HG03159 (cell line): ENCODE results near the gene SPOP.

ENCODE experiments used
- ATAC-seq: cut with Tn5 transposase; IDR thresholded peaks from one replicate; pipeline ENCODE4 v1.9.1; 2021; ENCODE audit warnings: mild to moderate bottlenecking, moderate library complexity; ENCODE audit not compliant: unreplicated experiment

Gene SPOP

DNA sequence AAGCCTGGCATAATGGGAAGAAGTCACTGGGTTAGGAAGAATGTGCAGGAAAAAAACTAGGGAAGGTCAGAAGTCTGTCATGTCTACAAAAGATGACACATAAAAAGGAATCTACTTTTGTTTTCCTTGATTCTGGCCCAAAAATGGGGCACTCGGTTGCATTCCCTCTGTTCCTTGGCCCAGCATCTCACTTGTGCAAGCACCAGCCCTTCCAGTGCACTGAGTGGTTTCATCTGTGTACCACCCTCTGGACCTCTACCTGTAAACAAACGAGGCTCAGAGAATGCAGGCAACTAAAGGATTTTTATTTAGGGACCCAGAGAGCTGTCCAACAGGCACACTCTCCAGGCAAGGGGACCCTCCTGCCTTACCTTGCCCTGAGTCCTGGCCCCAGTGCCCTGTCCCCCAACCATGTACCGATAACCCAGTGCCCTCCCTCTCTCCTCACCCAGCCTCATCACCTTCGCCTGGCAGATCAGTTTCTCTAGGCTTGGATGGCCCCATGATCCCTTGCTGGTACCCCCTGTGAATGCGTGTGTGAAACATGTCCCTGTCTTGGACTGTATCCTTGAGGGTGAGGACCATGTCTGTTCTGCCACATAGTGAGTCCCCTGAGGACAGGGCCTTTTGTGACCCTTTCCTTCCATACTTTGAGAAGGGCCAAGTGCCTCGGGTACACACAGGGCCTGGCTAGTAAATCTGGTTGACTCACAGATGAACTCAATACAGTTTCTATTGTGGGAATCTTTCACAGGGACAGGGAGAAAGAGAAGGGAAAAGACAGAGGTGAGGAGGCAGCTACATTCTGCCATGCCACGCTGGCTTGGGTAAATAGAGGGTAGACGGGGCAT lies 88.9 kb downstream of the SPOP start:
- ATAC-seq: no peak

DNA sequence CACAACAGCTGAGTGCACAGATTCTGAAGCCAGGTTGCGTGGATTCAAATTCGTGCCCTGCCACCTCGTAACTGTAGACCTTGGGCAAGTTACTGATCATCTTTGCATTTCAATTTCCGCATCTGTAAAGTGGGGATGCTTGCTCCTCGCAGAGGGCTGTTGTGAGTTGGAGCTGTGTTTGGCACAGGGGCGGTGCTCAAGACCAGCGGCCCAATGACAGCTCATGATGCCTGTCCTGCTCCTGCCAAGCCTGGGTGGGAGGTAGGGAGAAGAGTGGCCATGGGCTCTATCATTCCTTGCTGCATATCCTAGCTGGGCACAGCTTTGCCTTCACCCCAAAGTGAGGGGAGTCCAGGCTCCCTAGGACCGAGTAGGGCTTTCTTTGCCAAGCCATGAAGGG lies 89.6 kb downstream of the SPOP start:
- no peak for ATAC-seq

DNA sequence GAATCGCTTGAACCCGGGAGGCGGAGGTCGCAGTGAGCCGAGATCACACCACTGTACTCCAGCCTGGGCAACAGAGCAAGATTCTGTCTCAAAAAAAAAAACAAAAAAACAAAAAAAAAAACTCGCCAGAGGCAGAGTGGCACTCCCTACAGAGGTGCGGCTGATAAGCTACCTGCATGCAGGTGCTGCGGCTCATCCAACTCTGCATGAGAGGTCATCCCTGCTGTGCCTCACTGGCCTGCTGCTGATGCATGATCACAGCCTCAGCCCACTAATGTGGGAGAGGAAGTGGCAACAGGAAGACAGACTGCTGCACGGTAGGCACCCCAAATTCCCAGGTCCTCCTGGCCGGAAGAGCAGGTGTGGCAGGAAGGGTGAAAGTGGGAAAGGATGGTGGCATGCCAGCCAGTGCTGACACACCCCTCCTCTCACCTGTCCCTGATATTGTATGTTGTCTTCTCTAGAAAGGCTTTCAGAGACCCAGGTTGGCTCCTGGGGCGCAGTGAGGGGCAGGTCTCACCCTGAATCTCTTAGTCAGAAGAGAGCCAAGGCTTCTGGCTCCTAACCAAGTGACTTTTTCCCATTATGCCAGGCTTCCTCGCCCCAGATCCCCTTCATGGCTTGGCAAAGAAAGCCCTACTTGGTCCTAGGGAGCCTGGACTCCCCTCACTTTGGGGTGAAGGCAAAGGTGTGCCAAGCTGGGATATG lies 90.4 kb downstream of the SPOP start:
- ATAC-seq: no peak

DNA sequence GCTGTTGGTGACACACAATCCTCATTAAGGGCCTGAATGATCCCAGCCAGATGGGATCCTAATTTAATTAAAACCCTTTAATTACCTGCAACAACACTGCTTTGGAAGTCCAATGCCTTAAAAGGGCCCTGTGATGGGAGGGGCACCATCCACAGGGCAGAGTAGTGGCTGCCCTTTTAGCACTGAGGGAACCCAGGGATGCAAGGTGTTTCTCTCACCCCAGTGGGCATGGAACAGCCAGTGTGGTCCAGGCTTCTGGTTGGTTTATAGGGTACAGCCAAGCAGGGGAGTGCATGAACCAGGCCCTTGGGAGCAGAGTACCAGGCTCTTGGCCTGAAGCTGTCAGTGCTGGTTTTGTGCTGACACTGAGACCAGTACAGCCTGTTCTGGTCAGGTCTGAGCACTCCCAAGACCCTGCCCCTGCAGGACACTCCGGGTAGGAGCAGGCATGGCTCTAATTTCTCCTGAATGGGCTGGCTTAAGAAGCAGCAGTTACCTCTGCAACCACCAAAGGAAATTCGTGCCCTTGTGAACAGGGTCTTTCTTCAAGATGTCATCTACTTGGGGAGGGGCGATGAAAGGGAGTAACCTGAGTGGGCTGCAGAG lies 92.4 kb downstream of the SPOP start:
- ATAC-seq: no peak

DNA sequence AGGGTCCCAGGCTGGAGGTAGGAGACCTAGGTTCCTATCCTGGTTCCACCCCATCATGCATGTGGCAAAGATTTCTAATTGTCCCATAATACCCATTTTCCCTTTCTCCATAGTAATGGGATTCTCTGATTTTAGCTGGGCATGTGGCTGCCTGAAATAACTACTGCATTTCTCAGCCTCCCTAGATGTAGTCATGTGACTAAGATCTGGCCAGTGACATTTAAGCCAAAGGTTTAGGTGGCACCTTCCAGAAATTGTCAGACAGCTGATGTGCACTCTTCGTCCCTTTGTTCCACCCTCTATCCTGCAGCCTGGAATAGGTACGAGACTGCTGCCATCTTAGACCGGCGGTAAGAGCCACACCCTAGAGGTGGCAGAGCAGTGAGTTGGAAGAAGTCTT lies 94.0 kb downstream of the SPOP start:
- ATAC-seq: no peak

DNA sequence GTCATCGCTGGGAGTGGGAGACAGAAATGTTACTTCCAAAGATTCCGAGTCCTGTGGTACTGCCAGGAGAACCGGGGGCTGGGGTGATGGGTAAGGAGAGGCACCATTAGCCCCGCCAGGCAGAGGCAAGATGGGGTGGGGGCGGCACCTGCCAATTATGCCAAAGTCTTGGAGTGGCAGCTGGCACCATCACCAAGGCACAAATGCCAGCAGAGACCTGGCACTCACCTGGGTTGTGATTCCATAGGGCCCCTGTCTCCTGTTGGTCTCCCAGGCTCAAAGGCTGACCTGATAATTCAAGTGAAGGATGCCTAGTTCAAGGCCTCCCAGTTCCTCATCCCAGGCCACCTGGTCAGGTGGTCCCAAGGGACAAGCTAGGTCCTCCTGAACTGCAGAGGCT lies 94.7 kb downstream of the SPOP start:
- no peak for ATAC-seq

DNA sequence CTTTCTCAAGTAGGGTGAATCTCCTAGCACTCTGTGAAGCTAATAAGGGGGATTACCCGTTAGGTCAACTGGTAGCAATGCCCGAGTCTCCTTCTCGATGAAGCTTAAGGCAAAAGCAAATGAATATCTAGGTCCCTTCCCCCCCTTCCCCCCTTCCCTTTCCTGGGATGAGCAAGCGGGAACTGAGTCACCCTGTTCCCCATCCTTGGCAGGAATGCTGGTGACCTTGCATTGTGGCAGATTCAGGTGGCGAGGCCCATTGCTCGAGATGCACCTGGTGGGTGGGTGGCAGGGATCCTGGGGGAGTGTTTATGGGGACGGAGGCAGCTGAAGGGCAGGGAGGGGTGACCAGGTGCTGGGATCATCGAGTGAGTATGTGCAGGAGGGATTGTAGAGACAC lies 95.1 kb downstream of the SPOP start:
- ATAC-seq: no peak

DNA sequence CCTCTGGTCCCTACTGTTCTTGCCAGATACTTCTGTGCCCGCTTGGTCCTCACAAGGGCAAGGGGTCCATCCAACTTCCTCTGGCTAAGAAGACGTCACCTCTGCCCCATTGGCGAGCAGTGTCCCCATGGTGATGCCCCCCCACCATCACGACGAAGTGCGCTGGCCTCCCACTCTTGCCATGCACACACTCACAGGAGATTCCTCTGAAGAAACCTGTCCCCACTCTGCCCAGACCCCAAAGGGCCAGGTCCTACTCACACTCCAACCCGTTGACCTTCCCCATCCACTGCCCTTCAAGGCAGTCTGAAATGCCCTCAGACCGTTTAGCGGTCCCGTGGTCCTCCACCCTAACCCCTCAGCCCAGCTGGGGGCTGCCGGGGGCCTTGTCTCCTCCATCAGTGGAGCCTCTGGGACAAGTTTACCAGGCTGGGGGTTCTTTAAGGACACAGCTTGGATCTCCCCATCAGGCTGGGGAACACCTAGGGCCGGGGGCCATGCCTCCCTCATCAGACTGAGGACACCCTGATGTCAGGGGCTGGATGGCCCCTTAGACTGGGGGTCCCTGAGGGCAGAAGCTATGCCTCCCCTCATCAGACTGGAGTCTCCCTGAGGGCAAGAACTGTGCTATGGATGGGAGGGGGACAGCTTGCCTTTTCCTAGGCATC lies 95.7 kb downstream of the SPOP start:
- no peak for ATAC-seq

DNA sequence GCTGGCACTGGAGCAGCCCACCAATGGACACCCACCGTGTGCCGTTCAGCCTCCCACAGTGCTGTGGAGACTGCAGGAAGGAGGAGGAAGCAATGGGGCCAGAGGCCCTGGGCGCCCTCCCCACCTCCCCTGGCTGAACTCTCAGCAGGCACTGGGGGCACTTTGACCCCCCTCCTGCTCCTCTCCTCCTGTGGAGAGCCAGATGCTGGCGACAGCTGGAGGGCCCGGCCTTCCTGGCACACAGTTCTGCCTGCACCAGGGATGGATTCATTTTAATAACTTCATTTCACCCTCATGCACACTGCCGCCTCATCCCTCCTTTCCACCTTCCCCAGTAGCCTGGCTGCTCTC lies 96.3 kb downstream of the SPOP start:
- no peak for ATAC-seq

DNA sequence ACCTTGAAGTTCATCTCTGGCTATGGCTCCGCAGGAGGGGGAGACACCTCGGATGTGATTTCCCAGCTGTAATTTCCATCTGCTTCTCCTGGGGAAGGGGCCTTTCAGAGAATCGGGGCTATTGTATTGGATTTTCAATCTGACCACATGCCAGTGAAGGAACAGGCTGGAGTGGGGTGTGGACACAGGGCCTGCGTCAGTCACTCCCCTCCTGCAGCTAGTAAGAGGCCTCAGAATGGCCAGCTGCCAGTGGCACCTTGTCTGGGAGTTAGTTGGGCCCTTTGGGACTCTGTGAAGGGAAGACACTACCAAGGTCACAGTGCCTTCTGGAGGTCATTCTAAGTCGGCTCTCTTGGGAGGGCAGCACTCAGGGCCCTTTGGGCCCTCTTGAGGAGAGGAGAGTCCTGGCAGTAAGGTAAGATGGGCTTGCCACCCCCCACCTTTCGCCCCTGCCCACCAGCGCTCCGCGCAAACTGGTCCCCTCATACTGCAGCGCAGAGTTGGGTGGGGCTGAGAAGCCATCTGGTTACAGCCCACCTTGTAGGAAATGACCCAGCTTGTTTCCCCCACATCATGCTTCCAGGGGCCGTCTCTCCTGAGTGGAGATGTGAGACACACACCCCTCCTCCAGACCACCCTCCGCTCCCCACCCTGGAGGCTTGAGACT lies 96.8 kb downstream of the SPOP start:
- ATAC-seq: no peak

DNA sequence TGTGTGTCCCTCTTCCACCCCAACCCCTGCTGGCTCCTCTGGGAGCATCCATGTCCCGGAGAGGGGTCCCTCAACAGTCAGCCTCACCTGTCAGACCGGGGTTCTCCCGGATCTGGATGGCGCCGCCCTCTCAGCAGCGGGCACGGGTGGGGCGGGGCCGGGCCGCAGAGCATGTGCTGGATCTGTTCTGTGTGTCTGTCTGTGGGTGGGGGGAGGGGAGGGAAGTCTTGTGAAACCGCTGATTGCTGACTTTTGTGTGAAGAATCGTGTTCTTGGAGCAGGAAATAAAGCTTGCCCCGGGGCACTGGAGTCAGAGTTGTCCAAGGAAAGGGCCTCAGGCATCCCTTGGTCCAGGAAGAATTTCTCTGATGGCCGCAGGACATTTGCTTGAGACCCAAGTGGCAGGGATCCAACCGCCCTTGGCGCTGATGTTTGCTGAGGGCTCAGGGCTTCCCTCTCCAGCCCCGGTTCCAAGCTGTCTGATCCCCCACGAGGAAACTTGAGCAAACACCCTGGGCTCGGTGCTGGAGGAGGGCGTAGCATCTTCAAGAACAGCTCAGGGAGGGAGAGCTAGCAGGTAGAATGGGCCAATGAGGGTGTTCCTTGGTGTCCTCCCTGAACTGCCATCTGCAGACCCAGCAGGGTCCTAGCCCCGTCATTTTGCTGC lies 97.7 kb downstream of the SPOP start:
- no peak for ATAC-seq

DNA sequence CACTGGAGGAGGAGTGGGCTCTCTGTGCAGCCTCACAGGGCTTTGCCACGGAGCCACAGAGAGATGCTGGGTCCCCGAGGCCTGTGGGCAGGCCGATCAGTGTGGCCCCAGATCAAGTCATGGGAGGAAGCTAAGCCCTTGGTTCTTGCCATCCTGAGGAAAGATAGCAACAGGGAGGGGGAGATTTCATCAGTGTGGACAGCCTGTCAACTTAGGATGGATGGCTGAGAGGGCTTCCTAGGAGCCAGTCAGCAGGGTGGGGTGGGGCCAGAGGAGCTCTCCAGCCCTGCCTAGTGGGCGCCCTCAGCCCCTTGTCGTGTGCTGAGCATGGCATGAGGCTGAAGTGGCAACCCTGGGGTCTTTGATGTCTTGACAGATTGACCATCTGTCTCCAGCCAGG lies 98.4 kb downstream of the SPOP start:
- ATAC-seq: no peak

DNA sequence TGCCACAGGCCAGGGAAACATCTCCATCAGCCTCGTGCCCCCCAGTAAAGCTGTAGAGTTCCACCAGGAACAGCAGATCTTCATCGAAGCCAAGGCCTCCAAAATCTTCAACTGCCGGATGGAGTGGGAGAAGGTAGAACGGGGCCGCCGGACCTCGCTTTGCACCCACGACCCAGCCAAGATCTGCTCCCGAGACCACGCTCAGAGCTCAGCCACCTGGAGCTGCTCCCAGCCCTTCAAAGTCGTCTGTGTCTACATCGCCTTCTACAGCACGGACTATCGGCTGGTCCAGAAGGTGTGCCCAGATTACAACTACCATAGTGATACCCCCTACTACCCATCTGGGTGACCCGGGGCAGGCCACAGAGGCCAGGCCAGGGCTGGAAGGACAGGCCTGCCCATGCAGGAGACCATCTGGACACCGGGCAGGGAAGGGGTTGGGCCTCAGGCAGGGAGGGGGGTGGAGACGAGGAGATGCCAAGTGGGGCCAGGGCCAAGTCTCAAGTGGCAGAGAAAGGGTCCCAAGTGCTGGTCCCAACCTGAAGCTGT lies 98.9 kb downstream of the SPOP start:
- ATAC-seq: no peak

DNA sequence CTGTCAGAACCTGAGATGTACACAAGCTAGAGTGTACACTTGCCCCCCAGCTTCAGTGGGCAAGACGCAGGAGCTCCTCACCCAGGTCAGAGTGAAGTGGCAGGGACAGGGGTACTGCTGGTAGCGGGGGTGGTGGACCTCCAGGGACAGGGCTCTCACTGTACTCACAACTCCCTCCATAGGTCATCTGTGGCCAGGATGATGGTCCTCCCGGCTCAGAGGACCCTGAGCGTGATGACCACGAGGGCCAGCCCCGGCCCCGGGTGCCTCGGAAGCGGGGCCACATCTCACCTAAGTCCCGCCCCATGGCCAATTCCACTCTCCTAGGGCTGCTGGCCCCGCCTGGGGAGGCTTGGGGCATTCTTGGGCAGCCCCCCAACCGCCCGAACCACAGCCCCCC lies 99.5 kb downstream of the SPOP start:
- no peak for ATAC-seq

DNA sequence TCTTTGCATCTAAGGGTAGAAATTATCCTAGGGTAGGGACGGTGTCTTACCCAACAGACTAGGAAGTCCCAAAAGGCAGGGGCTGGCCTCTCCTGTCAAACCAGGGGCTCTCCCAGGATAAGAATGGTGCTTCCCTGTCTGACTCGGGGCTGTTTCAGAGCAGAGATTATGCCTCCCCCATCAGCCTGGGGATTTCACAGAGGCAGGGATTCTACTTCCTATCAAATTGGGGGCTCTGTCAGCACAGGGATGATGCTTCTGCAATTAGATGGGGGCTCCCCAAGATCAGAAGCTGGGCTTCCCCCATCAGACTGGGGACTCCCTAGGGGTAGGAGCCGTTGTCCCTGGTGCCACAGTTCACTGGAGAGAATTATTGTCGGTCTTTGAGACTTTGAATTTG lies 99.9 kb downstream of the SPOP start:
- ATAC-seq: no peak

DNA sequence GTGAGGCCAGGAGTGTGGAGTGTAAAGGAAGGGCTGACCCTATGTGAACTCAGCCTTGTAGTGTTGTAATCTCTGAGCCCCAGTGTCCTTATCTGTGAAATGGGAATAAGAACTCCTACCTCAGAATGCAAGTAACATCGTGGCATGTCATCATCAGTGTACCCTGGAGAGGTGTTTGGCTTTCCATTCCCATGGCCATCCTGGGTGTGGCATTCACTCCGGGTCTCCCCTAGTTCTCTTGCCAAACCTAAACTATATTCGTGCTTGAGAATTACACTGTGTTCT lies 100.3 kb downstream of the SPOP start:
- ATAC-seq: no peak

DNA sequence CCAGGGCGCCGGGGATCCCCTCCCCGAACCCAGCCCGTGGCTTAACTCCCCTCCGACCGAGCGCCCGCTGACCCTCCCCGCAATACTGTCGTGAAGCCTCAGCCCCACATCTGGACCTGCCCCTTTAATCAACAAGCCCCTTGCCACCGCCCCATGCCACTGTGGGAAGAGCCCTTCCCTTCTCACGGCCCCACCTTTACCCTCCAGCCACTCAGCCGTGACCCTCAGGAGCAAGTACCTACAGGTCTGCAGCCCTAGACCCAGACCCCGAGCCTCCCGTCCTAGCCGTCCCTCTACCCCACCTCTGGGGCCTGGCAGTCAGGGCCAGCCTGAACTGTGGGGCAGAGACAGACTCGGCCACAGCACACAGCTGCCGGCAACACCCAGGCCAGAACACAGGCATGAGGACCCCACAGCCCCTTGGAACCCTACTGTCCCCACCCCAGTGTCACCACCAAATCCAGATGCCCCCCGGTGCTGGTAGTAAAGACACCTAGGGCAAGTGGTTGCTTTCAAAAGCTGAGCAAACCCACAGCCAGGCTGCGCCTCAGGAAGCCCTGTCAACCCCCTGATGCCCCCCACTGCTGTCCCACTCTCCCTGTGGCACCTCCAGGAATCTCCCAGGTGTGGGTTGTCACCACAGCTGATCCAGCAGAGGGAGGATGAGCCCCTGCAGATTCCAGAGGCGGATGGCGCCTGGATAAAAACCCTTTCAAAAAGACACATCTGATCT lies 100.8 kb downstream of the SPOP start:
- no peak for ATAC-seq

DNA sequence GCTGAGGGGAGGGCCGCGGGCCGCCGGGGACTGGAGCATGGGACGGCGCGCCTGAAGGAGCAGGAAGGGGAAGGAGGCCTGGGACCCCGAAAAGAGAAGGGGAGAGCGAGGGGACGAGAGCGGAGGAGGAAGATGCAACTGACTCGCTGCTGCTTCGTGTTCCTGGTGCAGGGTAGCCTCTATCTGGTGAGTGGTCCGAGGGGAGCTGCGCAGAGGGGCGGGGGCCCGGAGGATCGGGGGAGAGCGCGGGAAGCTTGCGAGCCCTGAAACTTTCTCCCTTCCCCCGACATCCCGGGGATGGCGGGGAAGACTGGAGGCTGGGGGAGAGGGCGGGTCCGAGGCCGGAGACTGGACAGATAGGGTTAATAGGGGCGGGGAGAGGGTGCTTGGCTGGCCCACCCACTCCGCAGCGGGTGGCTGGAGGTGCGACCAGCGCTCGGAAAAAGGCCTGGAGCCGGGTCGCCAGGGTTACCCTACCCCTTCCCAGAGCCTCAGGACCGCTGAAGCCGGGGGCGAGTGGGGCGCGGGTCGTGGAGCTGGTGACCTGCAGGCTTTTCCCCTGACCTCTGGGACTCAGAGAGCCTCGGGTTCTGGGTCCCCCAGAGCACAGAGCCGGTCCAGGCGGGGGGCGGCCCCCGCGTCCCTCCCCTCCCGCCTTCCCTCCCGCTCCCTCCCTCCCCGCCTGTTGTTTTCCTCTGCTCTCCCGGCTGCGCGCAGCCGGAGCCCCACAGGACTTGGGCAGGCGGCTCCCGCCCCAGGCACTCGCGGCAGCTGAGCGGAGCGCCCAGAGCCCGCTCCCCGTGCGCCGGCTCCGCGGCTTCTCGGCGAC lies 101.6 kb downstream of the SPOP start:
- no peak for ATAC-seq

DNA sequence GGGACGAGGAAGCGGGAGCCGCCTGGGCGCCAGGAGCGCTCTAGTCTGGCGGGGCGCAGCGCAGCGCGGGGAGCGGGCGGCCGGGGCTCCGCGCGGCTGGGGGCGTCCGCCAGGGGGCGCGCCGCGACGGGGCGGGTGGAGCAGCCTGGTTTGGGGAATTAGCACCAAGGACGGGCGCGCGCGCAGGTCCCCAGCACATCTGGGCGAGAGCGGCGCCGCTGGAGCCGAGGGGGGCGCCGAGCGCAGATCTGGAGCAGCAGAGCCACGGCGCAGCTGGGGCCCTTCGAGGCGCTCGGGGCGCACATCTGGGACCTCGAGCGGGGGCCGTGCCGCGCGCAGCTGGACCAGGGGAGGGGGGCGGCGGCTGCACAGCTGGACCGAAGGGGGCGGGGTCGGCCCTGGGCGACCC lies 102.2 kb downstream of the SPOP start, which contains the start of gene NXPH3:
Gene NXPH3 (plus strand): TSS at position 193 of the 409 bp plus-strand sequence. CDS start 349 bp downstream, outside the sequence.
- ATAC-seq: no peak
